GM12874 (cell line): ENCODE measurements around the gene ZNF281.

Experiments
- CTCF ChIP-seq: IDR thresholded peaks from 2 replicates; pipeline ENCODE4 v1.5.1; 2011; ENCODE audit warnings: low read depth, mild to moderate bottlenecking, control low read depth, low read length, moderate library complexity; ENCODE audit not compliant: insufficient read depth

ZNF281 gene

GRCh38 chr1:200374569-200375295 lies 35.1 kb downstream of the ZNF281 start:
- TF ChIP-seq CTCF = no peak

- no peak for TF ChIP-seq CTCF
Observed at GRCh38 chr1:200373811-200374231, 36.0 kb downstream of the ZNF281 start.

GRCh38 chr1:200372885-200373181 lies 37.0 kb downstream of the ZNF281 start:
- no peak for TF ChIP-seq CTCF

GRCh38 chr1:200372095-200372884 lies 37.5 kb downstream of the ZNF281 start:
- no peak for TF ChIP-seq CTCF

- TF ChIP-seq CTCF = no peak
Observed at GRCh38 chr1:200369706-200370105, 40.1 kb downstream of the ZNF281 start.

- no peak for TF ChIP-seq CTCF
Observed at GRCh38 chr1:200369131-200369530, 40.7 kb downstream of the ZNF281 start.

GRCh38 chr1:200368556-200368955 lies 41.3 kb downstream of the ZNF281 start:
- no peak for TF ChIP-seq CTCF
